GM18907 (cell line): ENCODE measurements around the gene SPATA6.
"Not testable (repeated sequence)": the region's sequence is repeated elsewhere in the genome, so short reads cannot be mapped to it uniquely, and the experiment has no call there.

Experiments
- ATAC-seq: cut with Tn5 transposase; IDR thresholded peaks from one replicate; pipeline ENCODE4 v1.9.1; 2021; ENCODE audit warnings: mild to moderate bottlenecking, moderate library complexity; ENCODE audit not compliant: unreplicated experiment

Gene SPATA6

DNA sequence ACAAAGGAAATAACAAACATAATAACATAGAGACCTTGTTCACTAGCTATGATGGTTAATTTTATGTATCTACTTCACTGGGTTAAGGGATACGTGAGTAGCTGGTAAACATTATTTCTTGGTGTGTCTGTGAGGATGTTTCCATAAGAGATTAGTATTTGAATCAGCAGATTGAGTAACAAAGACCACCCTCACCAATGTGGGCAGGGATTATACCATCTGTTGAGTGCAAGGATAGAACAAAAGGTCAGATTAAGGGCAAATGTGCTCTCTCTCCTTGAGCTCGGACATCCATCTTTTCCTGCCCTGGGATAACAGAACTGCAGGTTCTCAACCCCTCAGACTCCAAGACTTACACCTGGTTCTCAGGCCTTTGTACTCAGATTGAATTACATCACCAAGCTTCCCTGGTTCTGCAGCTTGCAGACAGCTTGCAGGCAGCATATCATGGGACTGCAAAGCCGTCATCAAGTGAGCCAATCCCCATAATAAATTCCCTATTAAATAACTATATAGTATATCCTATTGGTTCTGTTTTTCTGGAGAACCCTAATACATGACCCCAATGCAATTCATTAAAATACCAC lies 9.2 kb downstream of the SPATA6 start:
- ATAC-seq: no peak

DNA sequence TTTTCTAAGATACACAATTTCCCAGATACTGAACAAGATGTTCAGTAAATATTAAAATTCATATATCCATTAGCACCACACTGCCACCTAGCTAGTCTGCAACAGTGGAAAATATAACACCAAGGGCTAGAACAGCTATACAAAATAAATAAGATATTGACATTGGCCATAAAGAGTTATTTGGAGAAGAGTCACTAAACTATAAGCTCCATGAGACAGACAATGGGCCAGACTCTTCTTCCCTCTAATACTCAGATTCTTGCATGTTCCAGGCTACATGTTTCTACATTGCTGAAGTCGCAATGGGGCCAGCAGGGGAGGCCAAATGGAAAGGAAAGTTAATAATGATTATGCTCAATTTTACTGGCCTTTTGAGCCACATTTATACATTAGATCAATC lies 21.5 kb downstream of the SPATA6 start:
- no peak for ATAC-seq

DNA sequence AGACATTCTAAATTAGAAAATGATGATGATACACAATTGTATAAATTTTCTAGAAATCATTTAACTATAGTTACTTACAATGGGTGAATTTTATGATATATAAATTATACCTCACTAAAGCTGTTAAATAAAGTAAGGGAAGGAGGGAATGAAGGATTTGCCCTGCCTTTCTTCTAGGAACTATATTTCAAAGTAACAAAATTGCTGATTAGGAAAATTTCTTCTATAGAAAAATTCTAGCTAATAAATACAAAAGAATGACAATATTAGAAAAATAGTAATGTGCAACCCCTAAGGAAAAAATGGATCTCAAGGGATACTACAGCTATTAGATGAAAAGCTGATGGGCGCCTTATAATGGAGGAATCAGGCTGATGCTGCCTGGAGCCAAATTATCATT lies 23.1 kb downstream of the SPATA6 start:
- no peak for ATAC-seq

DNA sequence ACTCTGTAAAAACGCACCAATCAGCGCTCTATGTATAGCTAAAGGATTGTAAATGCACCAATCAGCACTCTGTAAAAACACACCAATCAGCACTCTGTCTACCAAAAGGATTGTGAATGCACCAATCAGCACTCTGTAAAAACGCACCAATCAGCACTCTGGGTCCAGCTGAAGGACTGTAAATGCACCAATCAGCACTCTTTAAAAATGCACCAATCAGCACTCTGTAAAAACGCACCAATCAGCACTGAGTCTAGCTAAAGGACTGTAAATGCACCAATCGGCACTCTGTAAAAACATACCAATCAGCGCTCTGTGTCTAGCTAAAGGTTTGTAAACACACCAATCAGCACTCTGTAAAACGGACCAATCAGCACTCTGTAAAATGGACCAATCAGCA lies 27.8 kb downstream of the SPATA6 start:
- ATAC-seq: not testable (repeated sequence)

DNA sequence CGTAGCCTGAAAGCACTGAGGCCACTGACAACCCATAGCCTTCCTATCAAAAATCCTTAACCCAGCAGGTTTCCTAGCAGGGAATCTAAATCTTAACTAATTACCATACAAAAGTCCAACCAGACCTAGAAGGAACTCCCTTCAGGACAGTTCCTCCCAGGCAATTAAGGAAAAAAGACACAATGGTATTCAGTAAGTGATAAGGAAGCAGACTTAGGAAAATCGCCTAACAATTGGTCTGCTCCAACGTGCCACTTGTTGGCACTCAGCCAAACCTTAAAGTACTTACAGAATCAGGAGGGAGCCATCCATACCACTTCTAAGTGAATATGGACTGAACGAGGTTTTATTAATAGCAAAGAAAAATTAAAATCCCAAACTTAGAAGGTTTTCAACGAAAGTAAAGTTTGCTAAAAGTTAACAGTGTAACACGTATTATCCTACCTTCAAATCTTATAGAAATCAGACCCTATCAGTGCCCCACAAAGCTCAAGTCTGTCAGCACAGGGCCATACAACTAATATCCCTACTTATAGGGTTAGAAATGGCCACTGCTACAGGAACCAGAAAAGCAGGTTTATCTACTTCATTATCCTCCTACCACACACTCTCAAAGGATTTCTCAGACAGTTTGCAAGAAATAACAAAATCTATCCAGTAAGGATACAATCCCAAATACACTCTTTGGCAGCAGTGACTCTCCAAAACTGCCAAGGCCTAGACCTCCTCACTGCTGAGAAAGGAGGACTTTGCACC lies 29.0 kb downstream of the SPATA6 start:
- no peak for ATAC-seq

DNA sequence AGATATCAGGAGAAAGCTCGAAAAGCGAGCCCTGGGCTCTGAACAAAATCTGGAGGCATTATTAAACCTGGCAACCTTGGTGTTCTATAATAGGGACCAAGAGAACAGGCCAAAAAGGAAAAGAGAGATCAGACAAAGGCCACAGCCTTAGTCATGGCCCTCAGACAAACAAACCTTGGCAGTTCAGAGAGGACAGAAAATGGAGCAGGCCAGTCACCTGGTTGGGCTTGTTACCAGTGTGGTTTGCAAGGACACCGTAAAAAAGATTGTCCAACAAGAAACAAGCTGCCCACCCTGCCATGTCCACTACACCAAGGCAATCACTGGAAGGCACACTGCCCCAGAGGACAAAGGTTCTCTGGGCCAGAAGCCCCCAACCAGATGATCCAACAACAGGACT lies 31.2 kb downstream of the SPATA6 start:
- ATAC-seq: not testable (repeated sequence)

DNA sequence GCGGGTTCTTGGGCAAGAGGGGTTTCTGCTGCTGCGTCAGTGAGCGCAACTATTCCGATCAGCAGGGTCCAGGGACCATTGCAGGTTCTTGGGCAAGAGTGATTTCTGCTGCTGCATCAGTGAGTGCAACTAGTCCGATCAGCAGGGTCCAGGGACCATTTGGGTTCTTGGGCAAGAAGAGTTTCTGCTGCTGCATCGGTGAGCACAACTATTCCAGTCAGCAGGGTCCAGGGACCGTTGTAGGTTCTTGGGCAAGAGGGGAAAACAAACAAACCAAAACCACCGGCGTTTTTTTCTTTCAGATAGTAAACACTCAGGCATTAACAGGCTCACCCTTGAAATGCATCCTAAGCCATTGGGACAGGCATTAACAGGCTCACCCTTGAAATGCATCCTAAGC lies 32.6 kb downstream of the SPATA6 start:
- no peak for ATAC-seq

DNA sequence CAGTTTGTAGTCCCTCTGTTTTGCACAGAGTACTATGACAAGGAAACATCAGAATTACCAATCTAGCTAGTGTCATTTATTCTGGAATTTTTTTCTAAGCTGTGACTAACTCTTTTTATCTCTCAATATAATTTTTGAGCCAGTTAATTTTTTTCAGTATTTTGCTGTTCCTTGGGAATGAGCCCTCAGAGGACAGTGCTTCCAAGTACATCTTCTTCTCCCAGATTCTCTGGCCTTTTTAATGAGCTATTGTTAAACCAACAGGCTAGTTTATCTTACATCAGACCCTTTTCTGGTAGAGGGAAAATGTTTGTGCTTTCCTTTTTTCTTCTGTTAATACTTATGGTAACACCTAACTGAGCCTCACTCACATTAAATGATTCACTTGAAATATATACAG lies 34.6 kb downstream of the SPATA6 start:
- ATAC-seq: not testable (repeated sequence)

DNA sequence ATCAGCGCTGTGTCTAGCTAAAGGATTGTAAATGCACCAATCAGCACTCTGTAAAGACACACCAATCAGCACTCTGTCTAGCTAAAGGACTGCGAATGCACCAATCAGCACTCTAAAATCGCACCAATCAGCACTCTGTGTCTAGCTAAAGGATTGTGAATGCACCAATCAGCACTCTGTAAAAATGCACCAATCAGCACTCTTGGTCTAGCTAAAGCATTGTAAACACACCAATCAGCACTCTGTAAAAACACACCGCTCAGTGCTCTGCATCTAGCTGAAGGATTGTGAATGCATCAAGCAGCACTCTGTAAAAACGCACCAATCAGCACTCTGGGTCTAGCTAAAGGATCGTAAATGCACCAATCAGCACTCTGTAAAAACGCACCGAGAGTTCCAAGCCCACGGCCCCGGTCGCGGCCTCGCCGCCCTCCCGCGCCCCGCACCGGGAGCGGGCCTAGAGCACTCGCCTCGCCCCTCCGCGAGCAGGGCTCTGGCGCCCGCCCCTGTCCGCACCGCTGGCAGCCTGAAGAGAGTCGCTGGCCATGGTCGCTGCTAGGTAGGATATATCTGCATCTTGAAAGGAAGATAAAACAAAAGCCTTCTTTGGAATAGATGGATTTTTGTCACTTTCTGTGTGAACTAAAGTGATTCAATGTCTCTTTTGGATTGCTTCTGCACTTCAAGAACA lies 36.5 kb downstream of the SPATA6 start:
- ATAC-seq: not testable (repeated sequence)

DNA sequence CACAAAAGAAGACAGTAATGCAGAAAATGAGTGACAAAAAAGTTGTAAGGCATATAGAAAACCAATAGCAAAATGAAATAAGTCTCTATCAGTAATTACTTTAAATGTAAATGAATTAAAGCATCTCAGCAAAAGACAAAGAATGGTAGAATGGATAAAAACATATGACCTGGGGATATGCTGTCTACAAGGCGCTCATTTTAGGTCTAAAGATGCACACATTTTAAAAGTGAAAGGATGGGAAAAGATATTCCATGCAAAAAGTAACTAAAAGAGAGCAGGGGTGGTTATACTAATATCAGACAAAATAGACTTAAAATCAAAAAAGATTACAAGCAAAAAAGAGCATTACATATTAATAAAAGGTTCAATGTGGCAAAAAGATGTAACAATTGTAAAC lies 41.2 kb downstream of the SPATA6 start:
- no peak for ATAC-seq

DNA sequence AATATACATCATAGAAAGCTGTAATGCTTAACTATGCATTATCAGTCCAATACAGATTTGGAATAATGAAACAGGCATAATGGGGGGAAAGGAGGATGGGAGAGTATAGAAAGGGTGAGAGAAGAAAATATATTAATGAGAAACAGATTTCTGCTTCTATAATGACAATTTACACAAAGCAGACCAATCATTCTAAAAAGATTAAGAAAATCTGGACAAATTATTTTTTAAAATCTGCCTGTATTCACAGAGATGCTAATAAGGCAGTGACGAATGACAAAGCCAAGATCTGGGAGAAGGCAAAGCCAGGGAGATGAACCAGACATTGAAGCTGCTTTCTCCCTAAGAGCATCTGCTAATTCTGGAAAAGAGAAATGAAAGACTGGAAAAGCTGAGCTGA lies 50.0 kb downstream of the SPATA6 start:
- no peak for ATAC-seq

DNA sequence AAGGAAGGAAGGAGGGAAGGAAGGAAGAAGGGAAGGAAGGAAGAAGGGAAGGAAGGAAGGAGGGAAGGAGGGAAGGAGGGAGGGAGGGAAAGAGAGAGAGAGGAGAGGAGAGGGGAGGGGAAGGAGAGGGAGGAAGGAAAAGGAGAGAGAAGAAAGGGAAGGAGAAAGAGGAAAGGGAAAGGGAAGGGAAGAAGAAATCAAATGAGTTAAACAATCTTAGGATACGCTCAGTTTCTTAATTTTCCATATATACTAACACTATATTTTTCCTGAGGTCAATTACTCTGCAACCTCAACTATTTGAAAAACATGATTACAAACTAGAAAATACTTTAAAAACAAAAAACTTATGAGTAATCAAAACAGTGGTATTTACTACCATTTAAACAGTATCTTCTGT lies 53.3 kb downstream of the SPATA6 start:
- no peak for ATAC-seq

DNA sequence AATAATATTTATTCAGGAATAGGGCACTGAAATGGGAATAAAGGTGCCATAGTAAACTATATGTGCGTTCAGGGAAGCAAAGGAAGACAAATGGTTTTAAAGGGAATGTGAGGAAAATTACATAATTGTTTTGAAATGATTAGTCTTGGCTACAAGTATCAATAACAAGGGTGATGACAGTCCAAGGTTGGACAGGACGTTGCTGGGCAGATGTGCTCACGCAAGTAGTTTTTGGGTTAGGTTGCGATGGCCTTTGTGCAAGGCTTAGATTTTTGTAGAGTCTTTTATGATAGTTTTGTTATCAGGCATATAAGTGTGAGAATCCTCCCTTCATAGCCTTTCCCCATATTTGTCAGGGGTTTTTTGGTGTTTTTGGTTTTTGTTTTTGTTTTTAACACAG lies 57.0 kb downstream of the SPATA6 start:
- ATAC-seq: no peak

DNA sequence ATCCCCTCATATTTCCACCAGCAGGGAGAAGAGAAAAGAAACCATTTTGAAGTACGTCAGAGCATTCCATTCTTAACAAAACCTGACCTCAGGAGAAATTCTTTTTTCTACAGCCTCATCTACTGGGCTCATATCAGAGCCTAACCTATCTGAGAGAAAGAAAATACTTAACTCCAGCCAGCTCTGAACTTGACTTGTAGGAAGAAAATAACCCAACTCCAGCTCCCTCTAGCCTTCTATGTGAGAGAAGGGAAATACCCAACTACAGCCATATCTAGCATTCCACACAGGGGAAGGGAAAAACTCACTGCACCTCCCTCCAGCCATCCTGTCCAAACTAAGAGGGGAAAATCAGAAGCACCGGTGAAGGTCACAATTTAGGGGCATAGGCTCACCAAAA lies 57.7 kb downstream of the SPATA6 start:
- no peak for ATAC-seq

DNA sequence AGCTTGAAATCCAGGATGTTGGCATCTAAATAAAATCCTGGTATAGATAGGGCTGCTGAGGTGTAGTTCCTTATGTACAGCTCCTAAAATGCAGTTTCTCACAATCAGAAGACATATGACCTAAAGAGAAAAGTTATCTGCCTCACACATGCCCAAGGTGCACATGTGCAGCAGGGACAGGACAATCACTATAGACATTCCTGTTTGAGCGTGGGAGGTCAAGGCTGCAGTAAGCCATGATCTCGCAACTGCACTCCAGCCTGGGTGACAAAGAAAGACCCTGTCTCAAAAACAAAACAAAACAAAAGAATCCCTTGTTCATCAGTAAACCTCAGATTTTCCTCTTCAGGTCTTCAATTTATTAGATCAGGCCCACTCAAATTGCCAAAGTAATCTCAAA lies 66.1 kb downstream of the SPATA6 start:
- no peak for ATAC-seq

DNA sequence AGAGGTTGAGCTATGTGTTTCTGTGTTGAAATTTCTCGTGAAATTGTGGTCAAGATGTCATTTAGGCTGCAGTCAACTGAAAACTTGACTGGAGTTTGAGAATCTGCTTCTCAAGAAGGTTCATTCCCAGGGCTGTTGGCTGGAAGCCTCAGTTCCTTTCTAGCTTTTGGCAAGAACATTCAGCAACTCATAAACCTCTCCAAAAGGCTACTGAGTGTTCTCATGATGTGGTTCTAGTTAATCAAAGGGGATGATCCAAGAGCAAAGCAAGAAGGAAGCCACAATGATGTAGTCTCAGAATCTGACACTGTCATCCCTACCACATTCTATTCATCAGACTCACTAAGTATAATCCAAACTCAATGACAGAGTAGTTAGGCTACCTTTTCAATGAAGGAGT lies 66.6 kb downstream of the SPATA6 start:
- ATAC-seq: no peak

DNA sequence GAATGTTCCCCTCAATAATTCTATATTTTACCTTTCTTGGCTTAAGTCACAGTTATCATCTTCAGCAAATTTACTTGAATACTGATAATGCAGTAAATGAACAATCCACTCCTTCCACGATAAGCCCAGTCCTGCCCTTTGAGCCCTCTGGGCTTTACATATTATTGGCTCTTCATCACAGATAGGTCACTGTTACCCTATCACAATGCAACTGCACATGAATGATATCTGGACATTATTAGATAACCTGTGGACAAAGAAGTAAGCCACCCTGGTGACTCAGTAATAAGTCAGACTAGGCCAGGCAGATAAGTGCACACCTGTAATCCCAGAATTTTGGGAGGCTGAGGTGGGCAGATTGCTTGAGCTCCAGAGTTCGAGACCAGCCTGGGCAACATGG lies 69.4 kb downstream of the SPATA6 start:
- no peak for ATAC-seq

DNA sequence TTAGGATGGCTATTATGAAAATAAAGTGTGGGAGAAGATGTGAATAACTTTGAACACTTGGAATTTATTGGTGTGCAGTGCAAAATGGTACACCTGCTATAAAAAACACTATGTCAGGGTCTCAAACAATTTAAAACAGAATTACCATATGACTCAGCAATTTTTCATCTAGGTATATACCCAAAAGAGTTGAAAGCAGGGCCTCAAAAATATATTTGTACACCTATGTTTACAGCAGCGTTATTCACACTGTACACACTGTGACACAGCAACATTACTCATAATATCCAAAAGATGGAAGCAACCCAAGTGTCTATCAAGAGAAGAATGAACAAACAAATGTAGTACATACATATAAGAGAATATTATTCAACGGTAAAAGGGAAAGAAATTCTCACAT lies 75.8 kb downstream of the SPATA6 start:
- no peak for ATAC-seq

DNA sequence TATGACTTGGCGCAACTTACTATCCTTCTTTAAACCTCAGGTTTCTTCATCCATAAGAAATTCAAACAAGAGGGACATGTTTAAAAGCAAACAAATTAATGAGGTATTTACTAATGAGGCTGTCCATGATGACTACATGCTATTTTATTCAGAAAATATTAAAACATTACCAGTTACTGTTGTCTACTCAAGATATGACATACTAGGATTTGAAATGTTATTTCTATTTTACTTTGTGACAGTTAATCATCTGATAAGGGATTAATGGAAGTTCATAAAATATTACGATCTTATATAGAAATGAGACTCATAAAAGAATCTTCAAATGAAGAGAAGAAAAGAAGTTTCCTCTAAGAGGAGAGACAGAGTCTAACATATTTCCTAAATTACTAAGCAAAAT lies 80.1 kb downstream of the SPATA6 start:
- ATAC-seq: no peak

DNA sequence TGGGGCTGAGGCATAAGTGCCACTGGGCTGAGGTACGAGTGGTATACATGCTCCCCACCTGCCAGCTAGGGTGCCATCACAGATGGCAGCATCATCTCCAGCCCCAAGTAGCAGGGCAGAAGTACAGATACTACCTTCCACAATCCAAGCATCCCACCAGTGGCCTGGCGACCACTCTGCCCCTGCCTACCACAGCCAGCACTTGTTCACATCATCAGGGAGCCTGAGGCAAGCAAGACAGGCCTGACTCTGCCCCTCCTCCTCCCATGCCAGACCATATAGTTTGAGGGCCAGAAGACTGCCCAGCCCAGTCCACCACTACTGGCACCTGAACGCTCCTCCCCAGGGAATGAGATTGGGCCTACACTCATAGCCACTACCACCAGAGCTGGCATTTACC lies 84.6 kb downstream of the SPATA6 start:
- no peak for ATAC-seq

DNA sequence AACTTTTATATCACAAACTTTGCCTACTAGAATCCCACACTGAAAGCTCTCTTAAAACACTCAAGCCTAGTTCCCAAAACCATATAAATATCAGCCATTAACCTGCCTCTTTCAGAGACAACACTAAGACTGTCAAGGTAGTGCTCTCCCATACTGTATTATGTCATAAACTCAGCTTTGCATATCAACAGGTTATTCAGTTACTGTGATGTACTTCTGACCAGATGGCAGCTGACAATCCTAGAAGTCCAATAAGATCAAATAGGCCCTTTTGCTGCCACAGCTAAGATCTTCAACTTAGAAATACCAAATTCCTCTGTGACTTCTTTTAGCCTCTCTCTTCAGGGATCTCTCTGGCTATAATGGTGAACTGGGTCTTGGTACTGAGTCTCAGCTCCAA lies 97.2 kb downstream of the SPATA6 start:
- ATAC-seq: no peak

DNA sequence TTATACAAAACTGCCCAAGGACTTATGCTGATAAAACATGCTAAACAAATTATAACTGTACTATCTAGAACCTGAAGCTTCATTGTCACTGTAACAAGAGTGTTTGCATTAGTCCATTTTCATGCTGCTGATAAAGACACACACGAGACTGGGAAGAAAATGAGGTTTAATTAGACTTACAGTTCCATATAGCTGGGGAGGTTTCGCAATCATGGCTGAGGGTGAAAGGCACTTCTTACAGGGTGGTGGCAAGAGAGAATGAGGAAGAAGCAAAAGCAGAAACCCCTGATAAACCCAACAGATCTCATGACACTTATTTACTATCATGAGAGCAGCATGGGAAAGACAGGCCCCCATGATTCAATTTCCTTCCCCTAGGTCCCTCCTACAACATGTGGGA lies 100.4 kb downstream of the SPATA6 start:
- ATAC-seq: no peak
